HG02840 (cell line): ENCODE results near the gene HEY2.
"Not testable (repeated sequence)": the region's sequence is repeated elsewhere in the genome, so short reads cannot be mapped to it uniquely, and the experiment has no call there.

ENCODE experiments used
- ATAC-seq: cut with Tn5 transposase; IDR thresholded peaks from one replicate; pipeline ENCODE4 v1.9.1; 2021; ENCODE audit warnings: mild to moderate bottlenecking, moderate library complexity, moderate number of reproducible peaks; ENCODE audit not compliant: unreplicated experiment, low FRiP score

Gene HEY2

GRCh38 chr6:125749173-125749864 lies at the start of gene HEY2:
TSS of gene HEY2 (plus strand) at chr6:125749632. CDS start at chr6:125749777, 145 bp downstream.
- ATAC-seq = peak; percentile 81

DNA sequence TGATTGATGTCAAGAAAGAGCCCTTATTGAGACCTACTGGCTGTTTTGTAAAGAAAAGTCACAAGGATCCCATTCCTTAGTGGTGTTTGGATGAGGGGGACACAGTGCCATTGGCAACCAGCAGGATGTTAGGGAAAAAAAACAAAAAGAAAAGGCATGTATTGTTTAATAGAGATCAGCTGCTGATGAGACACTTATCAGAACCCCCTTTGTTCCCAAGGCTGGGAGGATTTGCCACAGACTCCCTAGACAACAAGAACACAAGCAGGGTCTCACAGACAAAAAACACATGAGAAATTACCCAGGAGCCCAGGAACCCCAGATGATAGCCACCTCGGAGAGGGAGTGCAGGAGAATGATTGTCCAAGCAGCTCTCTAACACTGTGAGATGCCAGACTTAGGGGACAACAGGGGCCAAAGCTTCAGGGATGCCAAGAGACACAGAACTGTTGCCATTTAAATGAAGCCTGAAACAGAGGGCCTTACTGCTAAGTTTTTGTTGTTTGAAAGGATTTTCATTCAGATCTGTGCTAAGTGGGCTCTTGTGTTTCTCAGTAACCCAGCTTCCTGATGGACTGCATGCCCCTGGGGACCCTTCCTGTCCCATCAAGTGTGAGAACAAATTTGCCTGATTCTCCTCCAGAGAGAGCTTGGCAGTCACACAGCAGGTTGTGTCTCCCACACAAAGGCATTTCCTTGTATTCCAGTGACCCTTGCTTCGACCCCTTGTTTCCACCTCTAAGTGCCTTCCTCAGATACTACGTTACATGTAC lies 48.7 kb upstream of the HEY2 start:
- no peak for ATAC-seq

DNA sequence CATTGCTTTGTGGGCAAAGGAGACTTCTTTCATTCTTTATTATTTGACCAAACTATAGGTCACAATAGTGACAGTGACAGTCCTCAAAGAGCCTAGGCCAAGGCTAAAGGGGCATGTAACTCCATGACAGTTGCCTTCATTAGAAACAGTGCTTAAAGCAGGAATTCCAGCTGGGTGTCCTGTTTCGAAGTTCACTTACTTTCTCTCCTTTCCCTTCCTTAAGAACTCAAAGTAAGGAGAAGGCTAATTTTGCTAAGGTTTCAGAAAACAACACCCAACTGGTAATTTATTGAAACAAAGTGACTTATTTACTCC lies 48.1 kb upstream of the HEY2 start:
- ATAC-seq = no peak

GRCh38 chr6:125703882-125704281 lies 45.5 kb upstream of the HEY2 start:
- not testable (repeated sequence) for ATAC-seq

DNA sequence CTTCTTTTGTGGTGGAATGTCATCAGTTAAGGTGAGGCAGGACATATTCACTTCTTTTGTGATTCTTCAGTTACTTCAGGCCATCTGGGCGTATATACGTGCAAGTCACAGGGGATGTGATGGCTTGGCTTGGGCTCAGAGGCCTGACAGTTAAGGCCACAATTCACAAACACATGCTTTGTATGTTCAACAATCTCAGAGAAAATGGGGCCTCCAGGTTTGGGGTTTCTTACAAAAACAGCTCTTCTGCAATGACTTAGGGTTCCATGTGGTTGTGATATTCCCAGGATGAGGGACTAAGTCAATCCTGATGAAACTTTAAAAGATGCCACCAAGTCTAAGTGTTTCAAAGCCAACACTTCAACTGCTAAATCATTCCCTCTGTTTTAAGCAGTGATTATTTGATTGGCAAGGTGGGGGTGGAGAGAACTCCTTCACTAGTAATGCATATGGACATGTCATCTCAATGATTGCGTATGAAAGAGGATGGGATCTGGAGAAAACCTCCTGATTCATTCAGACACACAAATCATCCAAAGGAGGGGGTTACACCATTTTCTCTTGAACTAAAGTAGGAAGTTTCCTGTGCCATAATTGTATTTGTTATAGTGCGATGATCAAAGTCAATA lies 41.7 kb upstream of the HEY2 start:
- ATAC-seq = no peak

GRCh38 chr6:125711013-125711675 lies 38.3 kb upstream of the HEY2 start:
- no peak for ATAC-seq

DNA sequence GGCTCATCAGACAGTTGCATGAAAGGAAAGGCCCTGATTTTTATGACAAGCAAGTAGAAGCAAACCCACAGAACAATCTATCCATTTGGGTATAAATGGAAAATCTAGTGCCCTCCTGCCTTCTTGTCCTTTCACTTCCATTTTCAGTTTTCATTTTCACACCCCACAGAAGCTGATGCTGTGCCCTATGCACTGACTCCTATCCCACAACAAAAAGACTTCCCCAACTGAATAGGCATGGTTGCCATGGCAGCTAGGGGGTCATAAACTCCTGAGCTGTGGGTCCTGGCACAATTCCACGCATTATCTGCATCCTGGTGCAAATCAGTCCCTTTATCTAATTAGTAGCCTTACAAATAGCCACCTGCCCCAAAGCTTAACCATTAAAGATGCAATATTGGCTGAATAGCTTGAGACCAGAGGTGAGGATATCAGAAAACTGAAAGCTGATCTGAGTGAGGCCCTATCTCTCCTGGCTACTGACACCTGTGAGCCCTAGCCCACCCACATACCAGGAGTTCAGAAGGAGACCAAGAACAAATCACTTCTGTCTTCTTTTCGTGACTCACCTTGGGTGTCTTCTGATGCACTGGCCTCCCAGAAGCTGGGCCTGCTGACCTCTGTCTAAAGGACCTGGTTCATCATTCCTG lies 34.9 kb upstream of the HEY2 start:
- ATAC-seq = peak; percentile 39

DNA sequence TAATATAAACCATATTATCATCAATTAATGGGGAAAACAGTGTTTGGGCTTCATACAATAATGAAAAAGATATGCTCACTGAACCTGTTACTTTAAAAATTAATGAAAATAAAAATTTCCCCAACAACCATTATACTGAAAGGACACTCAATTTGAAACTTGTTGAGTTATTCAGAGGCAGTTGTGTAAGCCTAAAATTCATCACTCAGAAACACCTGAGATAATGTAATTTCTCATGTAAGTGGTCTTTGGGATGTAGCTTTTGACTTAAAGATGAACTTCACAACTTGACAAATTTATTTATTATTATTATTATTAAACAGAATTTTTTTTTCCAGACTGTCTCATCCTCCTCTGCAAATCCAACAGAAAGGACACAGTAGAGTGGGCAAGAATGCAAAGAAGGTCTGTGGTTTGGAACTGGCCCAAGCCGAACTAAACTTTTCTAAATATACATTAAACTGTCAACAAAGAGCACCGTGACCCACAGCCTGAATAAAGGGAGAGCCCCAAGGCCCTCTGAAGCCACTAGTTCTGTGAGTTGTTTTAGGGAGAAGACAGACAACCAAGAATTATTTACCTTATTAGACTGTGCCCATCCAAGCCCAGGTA lies 32.2 kb upstream of the HEY2 start:
- ATAC-seq = peak; percentile 89

DNA sequence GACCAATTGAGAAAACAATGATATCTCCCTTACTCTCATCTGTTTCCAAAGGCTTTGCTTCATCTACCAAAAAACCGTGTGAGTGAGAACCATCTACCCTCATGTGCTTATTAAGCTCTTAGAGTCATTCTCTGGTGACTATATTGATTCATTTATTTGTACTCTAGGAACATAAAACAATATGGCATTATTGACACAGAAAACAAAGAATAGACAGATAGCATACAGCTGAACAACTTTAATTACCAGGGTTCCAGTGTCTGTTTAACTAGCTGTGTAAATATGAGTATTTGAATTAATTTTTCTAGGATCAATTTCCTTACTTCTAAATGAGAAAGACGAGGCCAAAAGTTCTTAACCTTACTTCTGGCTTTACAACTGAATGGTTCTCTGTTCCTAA lies 31.3 kb upstream of the HEY2 start:
- no peak for ATAC-seq

DNA sequence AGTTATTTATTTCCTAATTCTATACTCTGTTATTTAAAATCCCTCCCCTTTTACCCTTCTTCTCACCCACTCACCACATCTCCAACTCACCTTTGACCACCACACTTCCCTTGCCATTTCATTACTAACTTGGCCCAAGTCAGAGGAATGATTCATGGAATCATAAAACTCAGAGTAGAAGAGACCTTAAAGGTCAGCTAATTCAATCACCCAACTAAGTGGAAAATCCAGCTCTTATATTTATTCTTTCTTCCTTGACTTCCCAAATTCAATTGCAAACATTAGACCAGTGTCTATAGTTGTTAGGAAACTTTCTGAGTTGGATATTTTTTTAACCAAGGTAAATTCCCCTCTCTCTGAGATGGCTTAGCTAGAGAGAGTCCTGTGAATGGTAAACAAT lies 26.5 kb upstream of the HEY2 start:
- ATAC-seq = no peak

- ATAC-seq = no peak
These were observed 22.2 kb upstream of the HEY2 start for GRCh38 chr6:125727216-125727615.

DNA sequence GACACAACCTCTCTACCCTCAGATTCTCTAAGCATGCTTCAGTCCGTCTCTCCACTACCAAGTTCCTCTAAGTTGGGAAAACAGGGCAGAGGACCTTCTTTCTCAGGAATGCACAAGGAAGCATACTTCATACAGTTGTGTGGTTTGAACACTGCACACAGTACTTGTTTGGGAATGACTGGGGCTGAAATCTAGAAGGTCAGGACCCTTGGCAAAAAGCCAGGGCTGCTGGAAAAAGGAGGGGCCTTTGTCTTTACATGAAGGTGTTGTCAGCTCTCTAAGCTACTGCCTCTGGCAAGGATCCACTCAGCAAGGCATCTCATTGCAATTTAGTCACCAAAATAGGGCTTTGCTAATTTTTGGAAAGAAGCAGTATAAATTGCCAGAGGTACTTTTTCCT lies 20.7 kb upstream of the HEY2 start:
- ATAC-seq = no peak

- no peak for ATAC-seq
These were observed 19.4 kb upstream of the HEY2 start for GRCh38 chr6:125729983-125730382.

DNA sequence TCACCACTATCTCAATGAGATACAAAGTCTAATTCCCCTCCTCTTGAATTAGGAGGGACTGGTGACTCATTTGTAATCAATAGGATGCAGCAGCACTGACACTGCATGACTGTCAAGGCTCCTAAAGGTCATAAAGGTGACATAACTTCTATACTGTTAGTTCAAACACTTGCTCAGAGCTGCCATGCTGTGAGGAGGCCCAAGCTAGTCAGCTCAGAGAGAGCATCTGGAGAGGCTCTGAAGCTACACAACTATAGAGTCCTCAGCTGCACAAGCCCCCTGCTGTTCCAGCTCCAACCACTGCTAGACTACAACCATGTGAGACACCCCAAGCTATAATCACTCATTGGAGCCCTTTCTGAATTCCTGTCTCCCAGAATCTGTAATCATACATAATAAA lies 17.0 kb upstream of the HEY2 start:
- ATAC-seq = no peak

- no peak for ATAC-seq
These were observed 15.7 kb upstream of the HEY2 start for GRCh38 chr6:125733516-125734300.

DNA sequence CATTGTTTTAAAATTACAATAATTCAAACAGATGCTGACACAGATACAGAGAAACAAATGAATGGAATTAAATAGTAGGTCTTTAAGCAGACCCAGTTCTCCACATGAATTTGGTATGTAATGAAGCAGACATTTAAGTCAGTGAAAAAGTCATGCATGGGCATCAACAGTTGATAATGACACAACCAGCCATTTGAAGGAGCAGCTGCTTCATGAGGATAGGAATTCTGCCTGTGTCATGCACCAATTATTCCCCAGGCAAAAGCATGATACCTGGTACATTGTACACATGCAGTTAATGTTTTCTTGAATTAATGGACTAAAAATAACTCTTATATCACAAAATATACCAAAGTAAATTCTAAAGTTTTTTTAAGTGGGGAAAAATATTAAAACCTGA lies 11.2 kb upstream of the HEY2 start:
- ATAC-seq = no peak

DNA sequence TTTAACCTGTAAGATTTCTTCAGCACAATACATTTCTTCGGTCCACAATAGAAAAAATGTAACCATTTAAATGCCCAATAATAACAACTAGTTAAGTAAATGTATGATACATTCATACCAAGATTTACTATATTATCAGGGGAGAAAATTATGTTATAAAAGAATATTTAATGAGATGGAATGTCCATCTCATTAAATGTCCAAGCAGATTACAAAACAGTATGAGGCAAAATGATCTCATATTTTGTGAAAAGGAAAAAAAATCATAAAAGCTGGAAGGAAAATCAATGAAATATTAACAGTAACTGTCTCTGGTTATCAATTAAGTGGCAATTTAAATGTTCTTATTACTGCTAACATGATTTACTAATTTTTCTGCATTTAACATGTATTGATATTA lies 10.1 kb upstream of the HEY2 start:
- no peak for ATAC-seq

DNA sequence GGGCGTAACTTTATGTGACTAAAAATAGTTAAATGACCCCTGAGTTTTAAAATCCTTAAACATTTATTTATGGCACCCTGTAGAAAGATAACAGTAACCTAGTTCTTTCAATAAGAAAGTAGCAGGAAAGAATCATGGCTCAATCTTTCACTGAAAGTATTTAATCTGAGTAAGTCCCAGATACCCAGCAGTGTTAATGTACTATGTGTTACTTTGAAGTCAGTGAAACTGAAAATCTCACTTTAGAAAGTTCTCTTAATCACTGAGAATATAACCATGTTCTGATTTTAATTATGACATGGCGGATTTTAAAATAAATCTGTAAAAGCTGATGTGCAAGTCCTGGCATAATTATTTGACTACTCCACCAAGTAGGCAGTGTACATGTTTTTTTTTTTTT lies 8.1 kb upstream of the HEY2 start:
- no peak for ATAC-seq

- ATAC-seq = no peak
These were observed 7.4 kb upstream of the HEY2 start for GRCh38 chr6:125742024-125742423.
